ENCODE data around the gene ATG2A. TPM values are rescaled to one million over a fixed set of nuclear protein-coding genes. Genes with fewer than 3 reads are reported as not detected.

The ATG2A gene
- total and polyA plus RNA-seq, 9 of the 15 experiments (the other 6 are each of a cell fraction or from before 2014, with no cell fraction given): 0.25 to 45.9 (median 5.2) TPM

GRCh38 chr11:64920124-64920523 lies 3.1 kb upstream of the ATG2A start:
- Histone ChIP-seq H3K4me3 (no peak overlapping the region), H4K20me1 (replicated peaks; ENCODE audit: control insufficient read depth, insufficient read depth, low read length) (no peaks in the 10 kb centered on the region), H3K36me3 (ENCODE audit: control insufficient read depth, insufficient read depth, low read length) (no peaks in the 10 kb centered on the region), H3K9ac (ENCODE audit: insufficient read depth in 1 of 2, low read depth in 2 of 2, low read length in 2 of 2) (no peak overlapping the region), H3K9me1 (ENCODE audit: control insufficient read depth, insufficient read depth, low read length) (no peaks in the 10 kb centered on the region), H2AFZ (ENCODE audit: low read depth, low read length) (no peak overlapping the region), H3K9me3 (replicated peaks; ENCODE audit: control insufficient read depth, insufficient read depth, low read depth, low read length) (no peaks in the 10 kb centered on the region), H3K27ac (ENCODE audit: extremely low read depth, low read depth, low read length) (no peak overlapping the region), H3K27me3 (ENCODE audit: control insufficient read depth in 2 of 2, insufficient read depth in 2 of 2, low read length in 2 of 2) (no peaks in the 10 kb centered on the region), H3K79me2 (ENCODE audit: control insufficient read depth, insufficient read depth, low read length) (peaks cover 22% of the 10 kb centered on the region), H3K4me2 (ENCODE audit: insufficient read depth, low read length) (no peak overlapping the region), H3K4me1 (replicated peaks in 1 of 2; ENCODE audit: control insufficient read depth in 2 of 2, insufficient read depth in 2 of 2, low read length in 2 of 2) (peaks cover 28 to 50% of the 10 kb centered on the region in 2 experiments; a peak in 4 of 5 replicates)
- in situ Hi-C loops (cut with MboI) (no loop called here), intact Hi-C loops (cut with micrococcal nuclease) (no loop called here)
- no peak for DNase-seq (ENCODE audit: extremely low read depth in 1 of 4, low spot score in 3 of 4)
- WGBS (ENCODE audit: insufficient coverage, low coverage, missing lambda C conversion rate): 64% methylated on average over 2 of the region's 2 CpGs
- POLR2A ChIA-PET: no interaction called here
- FAIRE-seq: no peak
- ATAC-seq: no peak
- CTCF ChIA-PET (ENCODE audit: low intra/inter-chr PET ratio): no interaction called here
- TSS peak; percentile 30 for BruUV-seq (replicated peaks)
- no peak for TF ChIP-seq TEAD2 (tag; IDR thresholded peaks at IDR 0.05)
- TF ChIP-seq, protein P1, sequence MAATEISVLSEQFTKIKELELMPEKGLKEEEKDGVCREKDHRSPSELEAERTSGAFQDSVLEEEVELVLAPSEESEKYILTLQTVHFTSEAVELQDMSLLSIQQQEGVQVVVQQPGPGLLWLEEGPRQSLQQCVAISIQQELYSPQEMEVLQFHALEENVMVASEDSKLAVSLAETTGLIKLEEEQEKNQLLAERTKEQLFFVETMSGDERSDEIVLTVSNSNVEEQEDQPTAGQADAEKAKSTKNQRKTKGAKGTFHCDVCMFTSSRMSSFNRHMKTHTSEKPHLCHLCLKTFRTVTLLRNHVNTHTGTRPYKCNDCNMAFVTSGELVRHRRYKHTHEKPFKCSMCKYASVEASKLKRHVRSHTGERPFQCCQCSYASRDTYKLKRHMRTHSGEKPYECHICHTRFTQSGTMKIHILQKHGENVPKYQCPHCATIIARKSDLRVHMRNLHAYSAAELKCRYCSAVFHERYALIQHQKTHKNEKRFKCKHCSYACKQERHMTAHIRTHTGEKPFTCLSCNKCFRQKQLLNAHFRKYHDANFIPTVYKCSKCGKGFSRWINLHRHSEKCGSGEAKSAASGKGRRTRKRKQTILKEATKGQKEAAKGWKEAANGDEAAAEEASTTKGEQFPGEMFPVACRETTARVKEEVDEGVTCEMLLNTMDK (IDR thresholded peaks at IDR 0.05; ENCODE audit: borderline replicate concordance, insufficient read depth, low read depth, low read length, poor library complexity, severe bottlenecking): no peak
- no peak for TF ChIP-seq KDM2B (CRISPR knock-in tag; IDR thresholded peaks at IDR 0.05)
- TF ChIP-seq, protein P2, sequence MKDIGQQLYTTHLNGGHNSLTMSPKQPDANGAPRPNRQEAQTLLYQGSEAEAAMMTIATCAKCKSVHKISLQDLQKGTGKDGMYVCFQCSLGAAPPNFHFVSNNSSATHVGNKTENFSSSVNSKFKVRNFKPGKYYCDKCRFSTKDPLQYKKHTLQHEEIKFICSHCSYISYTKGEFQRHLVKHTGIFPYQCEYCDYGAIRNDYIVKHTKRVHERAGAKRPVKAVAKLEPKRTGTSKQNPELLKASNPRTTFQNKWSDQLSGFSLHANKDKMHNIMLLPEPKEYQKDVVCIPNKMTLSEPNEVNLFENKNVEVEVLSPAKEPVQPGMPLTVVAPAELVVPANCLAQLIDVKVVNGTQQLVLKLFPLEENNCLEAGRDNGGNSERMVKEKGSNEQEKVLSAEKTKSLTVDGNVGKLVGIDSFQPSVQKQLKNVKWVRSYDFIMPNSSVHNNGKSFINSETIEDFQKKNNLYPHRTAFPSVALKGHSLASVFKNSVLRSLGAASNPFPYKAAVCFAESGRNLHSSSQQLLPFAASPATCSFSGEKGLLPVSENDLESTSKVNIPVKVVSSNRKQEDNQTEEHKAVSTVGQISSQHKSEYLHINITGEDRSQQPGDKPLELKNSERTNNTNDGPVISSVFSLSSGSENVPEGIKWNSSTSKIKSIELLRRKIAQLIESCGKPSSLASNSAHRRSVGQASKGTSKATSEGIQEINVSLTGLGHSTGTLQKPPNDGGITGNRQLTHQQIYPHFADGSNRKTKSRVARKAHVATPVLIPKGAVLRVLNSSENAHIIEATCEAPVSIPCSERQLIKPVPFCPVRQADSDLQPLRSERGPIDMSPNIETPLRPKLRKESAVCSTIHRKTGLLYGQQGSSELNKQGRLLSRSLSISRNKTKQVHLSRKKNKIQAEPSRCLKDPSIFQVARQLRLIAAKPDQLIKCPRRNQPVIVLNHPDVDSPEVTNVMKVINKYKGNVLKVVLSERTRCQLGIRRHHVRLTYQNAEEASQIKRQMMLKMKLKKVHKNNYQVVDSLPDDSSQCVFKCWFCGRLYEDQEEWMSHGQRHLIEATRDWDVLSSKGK (CRISPR knock-in tag; IDR thresholded peaks at IDR 0.05): no peak
- no peak for TF ChIP-seq IRF9 (tag; IDR thresholded peaks at IDR 0.05)
- TF ChIP-seq, protein P3, sequence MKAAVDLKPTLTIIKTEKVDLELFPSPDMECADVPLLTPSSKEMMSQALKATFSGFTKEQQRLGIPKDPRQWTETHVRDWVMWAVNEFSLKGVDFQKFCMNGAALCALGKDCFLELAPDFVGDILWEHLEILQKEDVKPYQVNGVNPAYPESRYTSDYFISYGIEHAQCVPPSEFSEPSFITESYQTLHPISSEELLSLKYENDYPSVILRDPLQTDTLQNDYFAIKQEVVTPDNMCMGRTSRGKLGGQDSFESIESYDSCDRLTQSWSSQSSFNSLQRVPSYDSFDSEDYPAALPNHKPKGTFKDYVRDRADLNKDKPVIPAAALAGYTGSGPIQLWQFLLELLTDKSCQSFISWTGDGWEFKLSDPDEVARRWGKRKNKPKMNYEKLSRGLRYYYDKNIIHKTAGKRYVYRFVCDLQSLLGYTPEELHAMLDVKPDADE (conservative IDR thresholded peaks at IDR 0.05; ENCODE audit: control insufficient read depth, low read depth, low read length): no peak
- TF ChIP-seq, protein P4, sequence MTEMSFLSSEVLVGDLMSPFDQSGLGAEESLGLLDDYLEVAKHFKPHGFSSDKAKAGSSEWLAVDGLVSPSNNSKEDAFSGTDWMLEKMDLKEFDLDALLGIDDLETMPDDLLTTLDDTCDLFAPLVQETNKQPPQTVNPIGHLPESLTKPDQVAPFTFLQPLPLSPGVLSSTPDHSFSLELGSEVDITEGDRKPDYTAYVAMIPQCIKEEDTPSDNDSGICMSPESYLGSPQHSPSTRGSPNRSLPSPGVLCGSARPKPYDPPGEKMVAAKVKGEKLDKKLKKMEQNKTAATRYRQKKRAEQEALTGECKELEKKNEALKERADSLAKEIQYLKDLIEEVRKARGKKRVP (CRISPR knock-in tag; IDR thresholded peaks at IDR 0.05): no peak
- no peak for TF ChIP-seq MTA2 (IDR thresholded peaks at IDR 0.05; ENCODE audit: low read depth)
- no peak for TF ChIP-seq TBP (optimal IDR thresholded peaks at IDR 0.05; ENCODE audit: low read depth, low read length)
- TF ChIP-seq ZNF584 (CRISPR knock-in tag; IDR thresholded peaks at IDR 0.05; ENCODE audit: low read depth): no peak
- no peak for TF ChIP-seq HMG20A (CRISPR knock-in tag; conservative IDR thresholded peaks at IDR 0.05)
- no peak for TF ChIP-seq MAFK (IDR thresholded peaks at IDR 0.05; ENCODE audit: low read length)
- TF ChIP-seq PTRF (tag; IDR thresholded peaks at IDR 0.05): no peak
- TF ChIP-seq CBX8 (IDR thresholded peaks at IDR 0.05; ENCODE audit: borderline replicate concordance, extremely low read depth, low read depth, low read length, poor library complexity, severe bottlenecking): no peak

All from K562 (cell line).